Measurements from ENCODE around the gene RPP30.
"Not testable (repeated sequence)": the region's sequence is repeated elsewhere in the genome, so short reads cannot be mapped to it uniquely, and the experiment has no call there.

RPP30 gene

GRCh38 chr10:90871279-90871765, 452 bp upstream of the RPP30 start:
- peak in 1 of 2 donors; percentile 36 for DNase-seq (ENCODE audit: low read depth in 1 of 2, low spot score in 1 of 2)

- peak in 1 of 2 donors; percentile 12 for DNase-seq (ENCODE audit: low read depth in 1 of 2, low spot score in 1 of 2)
Observed at GRCh38 chr10:90872648-90873020, 860 bp downstream of the RPP30 start.

- no peak for DNase-seq (ENCODE audit: low read depth in 1 of 2, low spot score in 1 of 2)
Observed at GRCh38 chr10:90879062-90879461, 7.3 kb downstream of the RPP30 start.

GRCh38 chr10:90880059-90880719, 8.4 kb downstream of the RPP30 start:
- DNase-seq (ENCODE audit: low read depth in 1 of 2, low spot score in 1 of 2) = not testable (repeated sequence)

- no peak for DNase-seq (ENCODE audit: low read depth in 1 of 2, low spot score in 1 of 2)
Observed at GRCh38 chr10:90884431-90884830, 12.7 kb downstream of the RPP30 start.

- no peak for DNase-seq (ENCODE audit: low read depth in 1 of 2, low spot score in 1 of 2)
Observed at GRCh38 chr10:90885176-90885575, 13.4 kb downstream of the RPP30 start.

GRCh38 chr10:90887555-90887954, 15.8 kb downstream of the RPP30 start:
- DNase-seq (ENCODE audit: low read depth in 1 of 2, low spot score in 1 of 2) = no peak

- DNase-seq (ENCODE audit: low read depth in 1 of 2, low spot score in 1 of 2) = no peak
Observed at GRCh38 chr10:90888387-90888786, 16.6 kb downstream of the RPP30 start.

GRCh38 chr10:90889636-90890035, 17.9 kb downstream of the RPP30 start:
- DNase-seq (ENCODE audit: low read depth in 1 of 2, low spot score in 1 of 2) = no peak

GRCh38 chr10:90890347-90890746, 18.6 kb downstream of the RPP30 start:
- no peak for DNase-seq (ENCODE audit: low read depth in 1 of 2, low spot score in 1 of 2)

- no peak for DNase-seq (ENCODE audit: low read depth in 1 of 2, low spot score in 1 of 2)
Observed at GRCh38 chr10:90893190-90893589, 21.4 kb downstream of the RPP30 start.

GRCh38 chr10:90896916-90897315, 25.1 kb downstream of the RPP30 start:
- not testable (repeated sequence) for DNase-seq (ENCODE audit: low read depth in 1 of 2, low spot score in 1 of 2)

GRCh38 chr10:90905925-90906324, 34.2 kb downstream of the RPP30 start:
- DNase-seq (ENCODE audit: low read depth in 1 of 2, low spot score in 1 of 2) = no peak

- no peak for DNase-seq (ENCODE audit: low read depth in 1 of 2, low spot score in 1 of 2)
Observed at GRCh38 chr10:90906596-90906995, 34.8 kb downstream of the RPP30 start.

GRCh38 chr10:90911133-90912051, 39.6 kb downstream of the RPP30 start:
- peak in 1 of 2 donors; percentile 50 for DNase-seq (ENCODE audit: low read depth in 1 of 2, low spot score in 1 of 2)

- DNase-seq (ENCODE audit: low read depth in 1 of 2, low spot score in 1 of 2) = no peak
Observed at GRCh38 chr10:90912174-90912573, 40.4 kb downstream of the RPP30 start.

- no peak for DNase-seq (ENCODE audit: low read depth in 1 of 2, low spot score in 1 of 2)
Observed at GRCh38 chr10:90912854-90913479, 41.2 kb downstream of the RPP30 start.

GRCh38 chr10:90913774-90914420, 42.1 kb downstream of the RPP30 start:
- DNase-seq (ENCODE audit: low read depth in 1 of 2, low spot score in 1 of 2) = no peak

GRCh38 chr10:90914992-90915765, 43.4 kb downstream of the RPP30 start:
- no peak for DNase-seq (ENCODE audit: low read depth in 1 of 2, low spot score in 1 of 2)

- DNase-seq (ENCODE audit: low read depth in 1 of 2, low spot score in 1 of 2) = no peak
Observed at GRCh38 chr10:90915766-90916075, 43.9 kb downstream of the RPP30 start.
